ENCODE results near the gene WNK4. TPM values are rescaled to one million over a fixed set of nuclear protein-coding genes. Genes with fewer than 3 reads are reported as not detected.
A peak's percentile ranks its signal among the peaks of the same experiment; 100 is the strongest.

WNK4 gene
- total and polyA plus RNA-seq, 9 of the 15 experiments (the other 6 are each of a cell fraction or from before 2014, with no cell fraction given): 0.32 to 25.8 (median 4.5) TPM

- peak; percentile 97 to 99 (median 98) for TF ChIP-seq ZBTB11 (CRISPR knock-in tag; IDR thresholded peaks at IDR 0.05)
- no peak for TF ChIP-seq MTA1 (IDR thresholded peaks at IDR 0.05; ENCODE audit: borderline replicate concordance)
- 0 out of 2 replicates have a peak, but pooled peaks have one; percentile 20 for TF ChIP-seq SMARCE1 (IDR thresholded peaks at IDR 0.05)
- TF ChIP-seq CBX3 (IDR thresholded peaks at IDR 0.05; ENCODE audit: borderline replicate concordance in 1 of 2, low read length in 2 of 2): peak in 1 of 2 experiments; percentile 76; a peak in 1 of 3 replicates
- TF ChIP-seq DPF2 (IDR thresholded peaks at IDR 0.05): peak; percentile 46; the same call in 1 of the 2 replicates
- peak in 1 of 2 experiments; percentile 78; a peak in 2 of 4 replicates for TF ChIP-seq RCOR1 (IDR thresholded peaks at IDR 0.05; ENCODE audit: borderline replicate concordance in 1 of 2, low read depth in 2 of 2, low read length in 2 of 2)
- TF ChIP-seq ZNF592 (IDR thresholded peaks at IDR 0.05): peak; percentile 24; the same call in 1 of the 2 replicates
- TF ChIP-seq MTA3 (IDR thresholded peaks at IDR 0.05; ENCODE audit: borderline replicate concordance): peak; percentile 91
- TF ChIP-seq NFRKB (IDR thresholded peaks at IDR 0.05; ENCODE audit: low read depth): peak; percentile 50; the same call in 1 of the 2 replicates
- no peak for TF ChIP-seq CHD4 (IDR thresholded peaks at IDR 0.05; ENCODE audit: insufficient read depth, insufficient replicate concordance, low read depth, low read length, poor library complexity, severe bottlenecking)
- TF ChIP-seq TAF9B (IDR thresholded peaks at IDR 0.05; ENCODE audit: partially characterized antibody): peak; percentile 98
- TF ChIP-seq SP1 (CRISPR knock-in tag; IDR thresholded peaks at IDR 0.05): peak; percentile 74
- peak; percentile 52; the same call in 1 of the 2 replicates for TF ChIP-seq PHF21A (IDR thresholded peaks at IDR 0.05; ENCODE audit: borderline replicate concordance, low read depth)
- TF ChIP-seq CREM (IDR thresholded peaks at IDR 0.05; ENCODE audit: low read depth): peak; percentile 80
- TF ChIP-seq ETV6 (IDR thresholded peaks at IDR 0.05; ENCODE audit: borderline replicate concordance in 1 of 2, low read depth in 2 of 2, low read length in 1 of 2): peak; percentile 81 to 89; a peak in 2 of 4 replicates
- no peak for TF ChIP-seq ETV6 (CRISPR knock-in tag; IDR thresholded peaks at IDR 0.05; ENCODE audit: borderline replicate concordance)
- TF ChIP-seq ARNT (IDR thresholded peaks at IDR 0.05): peak in 1 of 2 experiments; percentile 72; a peak in 1 of 4 replicates
- TF ChIP-seq KLF13 (tag; IDR thresholded peaks at IDR 0.05; ENCODE audit: borderline replicate concordance, low read depth): 0 out of 2 replicates have a peak, but pooled peaks have one; percentile 59
- no peak for TF ChIP-seq GABPB2 (CRISPR knock-in tag; conservative IDR thresholded peaks at IDR 0.05)
These were observed 6.9 kb upstream of the WNK4 start, which contains the start of gene VPS25 (continued) for GRCh38 chr17:42773290-42774035.

All from K562 (cell line).